ENCODE data around the gene CAPN1.
A peak's percentile ranks its signal among the peaks of the same experiment; 100 is the strongest.

CAPN1 gene

GRCh38 chr11:65211293-65212105, 29.8 kb downstream of the CAPN1 start:
- DNase-seq = peak in 2 of 42 donors; percentile 9 to 14
- intact Hi-C loops (cut with DNase I) = no loop called here

DNA sequence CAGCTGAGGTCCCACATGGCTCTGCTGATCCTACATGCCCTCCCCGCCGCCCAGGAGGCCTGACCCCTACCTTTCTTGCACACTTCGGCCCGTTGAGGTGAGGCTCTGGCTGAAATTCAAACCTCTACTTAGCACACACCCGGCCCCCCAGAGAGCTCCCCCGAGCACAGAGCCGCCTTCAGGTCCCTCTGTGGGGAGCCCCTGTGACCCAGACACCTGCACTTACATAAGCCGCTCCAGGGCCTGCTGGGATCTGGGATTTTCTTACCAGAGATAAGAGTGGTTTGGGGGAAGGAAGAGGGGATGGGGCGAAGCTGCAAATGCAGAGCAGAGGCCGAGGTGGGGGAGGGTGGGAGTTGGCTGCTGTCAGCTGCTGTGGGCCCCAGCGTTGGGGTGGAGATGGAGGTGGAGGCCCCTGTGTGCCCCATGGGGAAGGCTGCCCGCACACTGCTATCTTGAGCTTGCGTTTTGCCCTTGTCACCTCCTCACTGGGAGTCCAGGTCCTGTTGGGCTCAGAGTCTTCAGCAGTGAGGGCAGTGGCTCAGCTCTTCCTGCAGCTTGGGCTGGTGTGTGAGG, 30.6 kb downstream of the CAPN1 start:
- peak in 2 of 42 donors; percentile 10 to 19 for DNase-seq
- intact Hi-C loops (cut with DNase I) = no loop called here

- peak in 6 of 42 donors; percentile 6 to 32 (median 24) for DNase-seq
Observed at GRCh38 chr11:65213322-65214211, 31.8 kb downstream of the CAPN1 start.

GRCh38 chr11:65214212-65214845, 32.6 kb downstream of the CAPN1 start:
- DNase-seq = peak in 1 of 42 donors; percentile 20
- intact Hi-C loops (cut with DNase I) = no loop called here

More at GRCh38 chr11:65213322-65214211, 31.8 kb downstream of the CAPN1 start:
- intact Hi-C loops (cut with DNase I) = no loop called here

DNA sequence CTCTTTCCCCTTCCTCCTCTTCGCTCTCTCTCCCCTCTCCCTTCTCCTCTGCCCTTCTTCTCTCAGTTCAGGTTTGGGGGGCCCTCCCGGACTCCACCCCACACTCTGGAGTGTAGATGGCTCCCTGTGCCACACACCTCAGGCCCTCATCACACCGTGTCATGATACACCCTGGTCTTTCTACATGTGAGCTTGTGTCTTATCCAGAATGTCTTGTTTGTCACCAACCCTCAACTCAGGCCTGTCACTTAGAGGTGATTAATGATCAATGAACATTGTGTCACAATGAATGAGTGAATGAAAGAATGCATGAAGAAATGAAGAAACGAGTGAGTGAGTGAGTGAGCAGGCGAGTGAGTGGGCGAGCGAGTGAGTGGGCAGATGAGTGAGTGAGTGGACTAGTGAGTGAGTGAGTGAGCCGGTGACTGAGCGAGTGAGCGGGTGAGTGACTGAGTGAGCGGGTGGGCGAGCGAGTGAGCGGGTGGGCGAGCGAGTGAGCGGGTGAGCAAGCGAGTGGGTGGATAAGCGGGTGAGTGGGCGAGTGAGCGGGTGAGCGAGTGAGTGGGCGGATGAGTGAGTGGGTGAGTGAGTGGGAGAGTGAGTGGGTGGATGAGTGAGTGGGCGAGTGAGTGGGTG, 33.8 kb downstream of the CAPN1 start:
- intact Hi-C loops (cut with DNase I) = no loop called here

DNA sequence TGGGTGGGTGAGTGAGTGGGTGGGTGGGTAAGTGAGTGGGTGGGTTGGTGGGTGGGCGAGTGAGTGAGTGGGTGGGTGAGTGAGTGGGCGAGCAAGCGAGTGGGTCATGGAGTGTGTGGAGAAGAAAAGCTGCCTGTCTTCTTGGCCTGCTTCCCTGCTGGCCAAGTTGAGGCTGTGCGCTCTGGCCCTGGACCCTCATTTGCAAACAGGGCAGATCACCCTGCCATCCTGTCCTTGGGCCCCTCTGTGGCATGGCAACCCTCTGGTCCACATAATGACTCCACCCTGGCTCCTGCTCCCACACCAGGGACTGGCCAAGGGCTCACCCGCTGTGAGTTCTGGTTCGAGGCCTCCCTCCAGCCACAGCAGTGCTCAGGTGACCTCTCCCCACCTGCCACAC, 35.1 kb downstream of the CAPN1 start:
- intact Hi-C loops (cut with DNase I) = no loop called here
- DNase-seq = peak in 2 of 42 donors; percentile 12 to 26

More for the DNA sequence above, 33.8 kb downstream of the CAPN1 start:
- peak in 4 of 42 donors; percentile 8 to 41 (median 29) for DNase-seq

GRCh38 chr11:65217441-65218423, 36.0 kb downstream of the CAPN1 start:
- DNase-seq = peak in 1 of 42 donors; percentile 16
- intact Hi-C loops (cut with DNase I) = no loop called here

GRCh38 chr11:65218446-65218845, 36.7 kb downstream of the CAPN1 start:
- intact Hi-C loops (cut with DNase I) = no loop called here
- DNase-seq = no peak

DNA sequence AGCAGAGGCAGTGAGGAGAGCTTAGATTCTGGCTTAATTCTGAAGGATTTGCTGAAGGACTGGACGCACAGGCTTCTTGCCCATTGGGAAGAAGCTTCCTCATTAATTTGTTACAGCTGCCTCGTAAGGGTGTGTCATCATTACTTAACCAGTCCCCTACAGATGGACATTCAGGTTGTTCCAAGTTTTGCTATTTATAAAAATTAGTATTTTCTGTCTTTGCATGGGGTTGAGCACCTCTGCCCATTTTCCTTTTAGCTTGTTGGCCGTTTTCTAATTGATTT, 38.1 kb downstream of the CAPN1 start:
- DNase-seq = no peak
- intact Hi-C loops (cut with DNase I) = no loop called here

DNA sequence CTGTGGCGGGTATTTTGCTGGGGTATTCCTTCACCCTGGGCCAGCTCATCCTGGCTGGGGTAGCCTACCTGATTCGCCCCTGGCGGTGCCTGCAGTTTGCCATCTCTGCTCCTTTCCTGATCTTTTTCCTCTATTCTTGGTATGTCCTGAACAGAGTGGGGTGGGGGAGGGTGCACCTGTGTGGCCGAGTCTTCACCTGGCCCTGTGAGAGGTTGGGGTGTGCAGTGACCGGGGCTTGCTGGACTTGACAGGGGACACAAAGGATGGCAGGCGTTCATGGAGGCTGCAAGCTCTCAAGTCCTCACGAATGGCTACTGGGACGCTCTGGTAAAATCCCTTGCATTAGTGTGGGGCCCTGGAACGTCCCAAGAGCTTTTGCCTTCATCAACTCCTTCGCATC, 39.3 kb downstream of the CAPN1 start:
- peak in 1 of 42 donors; percentile 12 for DNase-seq
- intact Hi-C loops (cut with DNase I) = no loop called here

- intact Hi-C loops (cut with DNase I) = no loop called here
- no peak for DNase-seq
Observed at GRCh38 chr11:65223011-65223410, 41.3 kb downstream of the CAPN1 start.

GRCh38 chr11:65224930-65225278, 43.2 kb downstream of the CAPN1 start:
- DNase-seq = no peak
- intact Hi-C loops (cut with DNase I) = no loop called here

DNA sequence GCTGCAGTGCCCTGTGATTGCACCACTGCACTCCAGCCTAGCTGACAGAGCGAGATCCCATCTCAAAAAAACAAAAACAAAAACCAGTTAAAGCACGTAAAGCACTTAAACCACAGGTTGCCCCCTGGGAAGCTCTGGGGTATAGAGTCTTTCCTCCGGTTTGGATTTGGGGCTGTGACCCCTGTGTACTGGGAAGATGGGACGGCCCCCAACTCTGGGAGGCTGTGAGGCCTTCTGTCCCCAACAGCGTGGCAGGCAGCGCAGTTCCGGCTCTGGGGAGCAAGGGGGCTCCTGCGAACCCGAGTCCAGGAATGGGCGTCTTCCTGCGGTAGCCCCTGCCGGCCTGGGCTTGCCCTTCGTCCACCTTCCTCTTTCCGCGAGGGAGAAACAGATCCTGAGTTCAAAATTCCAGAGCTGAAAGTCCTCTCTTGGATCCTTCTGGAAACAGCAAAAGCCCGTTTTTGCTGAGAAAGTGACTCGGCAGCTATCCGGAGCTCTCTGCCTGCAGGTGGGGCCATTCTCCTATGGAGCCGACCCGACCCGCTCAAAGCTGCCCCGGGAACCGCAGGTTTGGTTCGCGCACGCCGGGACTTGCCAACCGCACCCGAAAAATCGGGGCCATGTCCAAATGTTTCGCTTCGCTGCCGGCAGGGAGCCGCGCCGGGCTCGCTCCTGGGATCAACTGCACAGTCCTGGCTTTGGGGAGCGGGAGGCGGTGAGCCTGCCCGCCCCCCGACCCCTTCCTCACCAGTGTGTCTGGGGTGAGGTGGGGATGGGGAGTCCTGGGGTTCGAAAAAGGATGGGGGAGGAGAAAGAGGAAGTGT, 43.8 kb downstream of the CAPN1 start:
- intact Hi-C loops (cut with DNase I) = no loop called here
- peak in 41 of 42 donors; percentile 11 to 80 (median 47) for DNase-seq

DNA sequence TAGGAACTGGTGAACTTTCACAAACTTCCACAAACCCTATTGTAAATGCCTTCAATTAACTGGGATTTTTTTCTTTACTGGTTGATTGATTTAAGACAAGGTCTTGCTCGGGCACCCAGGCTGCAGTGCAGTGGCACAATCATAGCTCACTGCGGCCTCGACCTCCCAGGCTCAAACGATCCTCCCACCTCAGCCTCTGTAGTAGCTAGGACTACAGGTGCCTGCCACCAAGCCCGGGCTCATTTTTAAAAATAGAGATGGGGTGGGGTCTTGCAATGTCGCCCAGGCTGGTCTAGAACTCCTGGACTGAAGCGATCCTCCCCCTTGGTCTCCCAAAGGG, 44.3 kb downstream of the CAPN1 start:
- DNase-seq = no peak
- intact Hi-C loops (cut with DNase I) = no loop called here

GRCh38 chr11:65227879-65228278, 46.2 kb downstream of the CAPN1 start:
- no peak for DNase-seq
- intact Hi-C loops (cut with DNase I) = no loop called here

DNA sequence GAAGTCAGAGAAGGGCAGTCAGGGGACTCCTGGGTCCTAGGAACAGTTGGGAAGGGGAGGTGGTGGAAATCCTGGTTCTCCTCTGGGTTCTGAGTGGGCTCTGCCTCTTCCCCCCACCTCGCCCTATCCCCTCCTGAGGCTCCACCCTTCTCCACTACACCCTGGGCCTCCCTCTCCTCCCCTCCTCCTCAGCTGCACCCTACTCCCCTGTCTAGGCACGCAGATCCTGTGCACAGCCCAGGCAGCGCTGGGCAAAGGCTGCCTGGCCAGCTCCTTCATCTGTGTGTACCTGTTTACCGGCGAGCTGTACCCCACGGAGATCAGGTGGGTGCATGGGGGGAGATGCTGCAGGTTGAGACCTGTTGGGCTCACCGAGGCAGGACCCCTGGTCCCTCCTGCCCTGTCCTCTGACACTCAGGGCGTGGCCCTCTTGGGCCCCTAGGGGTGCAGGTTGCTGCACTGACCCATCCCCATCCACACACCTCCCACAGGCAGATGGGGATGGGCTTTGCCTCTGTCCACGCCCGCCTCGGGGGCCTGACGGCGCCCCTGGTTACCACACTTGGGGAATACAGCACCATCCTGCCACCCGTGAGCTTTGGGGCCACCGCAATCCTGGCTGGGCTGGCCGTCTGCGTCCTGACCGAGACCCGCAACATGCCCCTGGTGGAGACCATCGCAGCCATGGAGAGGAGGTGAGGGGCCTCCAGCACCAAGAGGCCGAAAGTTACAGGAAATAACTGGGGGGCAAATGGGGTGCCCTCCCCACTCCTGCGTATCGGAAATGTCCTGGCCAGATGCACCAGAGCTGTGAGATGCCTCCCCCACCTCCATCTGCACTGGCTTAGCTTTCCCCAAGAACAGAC, 54.7 kb downstream of the CAPN1 start:
- no peak for DNase-seq
- intact Hi-C loops (cut with DNase I) = no loop called here

Data from head of caudate nucleus (tissue), 42 donors.